GM12874 (cell line): ENCODE results near the gene SPAG4.

Experiments
- TF ChIP-seq, protein P1 (sequence below): IDR thresholded peaks from 2 replicates; pipeline ENCODE4 v1.5.1; 2011; ENCODE audit warnings: low read depth, mild to moderate bottlenecking, control low read depth, low read length, moderate library complexity; ENCODE audit not compliant: insufficient read depth

SPAG4 gene

DNA sequence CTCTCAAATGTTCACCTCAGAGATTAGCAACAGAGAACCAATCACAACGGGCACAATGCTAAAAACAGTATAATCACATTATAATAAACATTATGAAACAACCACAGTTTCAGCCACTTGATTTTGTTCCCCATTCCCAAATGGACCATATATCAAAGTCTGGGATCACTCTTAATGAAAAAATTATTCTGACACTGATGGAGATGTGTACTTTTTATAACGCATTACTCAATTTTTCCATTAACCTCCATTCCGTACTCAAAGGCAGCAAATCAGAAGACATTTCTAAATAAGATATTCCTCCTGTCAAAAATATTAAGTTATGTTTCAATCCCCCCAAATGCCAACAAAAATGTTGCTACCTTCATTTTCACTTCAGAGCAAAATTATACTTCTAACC, 46.3 kb downstream of the SPAG4 start:
- TF ChIP-seq, protein P1, sequence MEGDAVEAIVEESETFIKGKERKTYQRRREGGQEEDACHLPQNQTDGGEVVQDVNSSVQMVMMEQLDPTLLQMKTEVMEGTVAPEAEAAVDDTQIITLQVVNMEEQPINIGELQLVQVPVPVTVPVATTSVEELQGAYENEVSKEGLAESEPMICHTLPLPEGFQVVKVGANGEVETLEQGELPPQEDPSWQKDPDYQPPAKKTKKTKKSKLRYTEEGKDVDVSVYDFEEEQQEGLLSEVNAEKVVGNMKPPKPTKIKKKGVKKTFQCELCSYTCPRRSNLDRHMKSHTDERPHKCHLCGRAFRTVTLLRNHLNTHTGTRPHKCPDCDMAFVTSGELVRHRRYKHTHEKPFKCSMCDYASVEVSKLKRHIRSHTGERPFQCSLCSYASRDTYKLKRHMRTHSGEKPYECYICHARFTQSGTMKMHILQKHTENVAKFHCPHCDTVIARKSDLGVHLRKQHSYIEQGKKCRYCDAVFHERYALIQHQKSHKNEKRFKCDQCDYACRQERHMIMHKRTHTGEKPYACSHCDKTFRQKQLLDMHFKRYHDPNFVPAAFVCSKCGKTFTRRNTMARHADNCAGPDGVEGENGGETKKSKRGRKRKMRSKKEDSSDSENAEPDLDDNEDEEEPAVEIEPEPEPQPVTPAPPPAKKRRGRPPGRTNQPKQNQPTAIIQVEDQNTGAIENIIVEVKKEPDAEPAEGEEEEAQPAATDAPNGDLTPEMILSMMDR = no peak

DNA sequence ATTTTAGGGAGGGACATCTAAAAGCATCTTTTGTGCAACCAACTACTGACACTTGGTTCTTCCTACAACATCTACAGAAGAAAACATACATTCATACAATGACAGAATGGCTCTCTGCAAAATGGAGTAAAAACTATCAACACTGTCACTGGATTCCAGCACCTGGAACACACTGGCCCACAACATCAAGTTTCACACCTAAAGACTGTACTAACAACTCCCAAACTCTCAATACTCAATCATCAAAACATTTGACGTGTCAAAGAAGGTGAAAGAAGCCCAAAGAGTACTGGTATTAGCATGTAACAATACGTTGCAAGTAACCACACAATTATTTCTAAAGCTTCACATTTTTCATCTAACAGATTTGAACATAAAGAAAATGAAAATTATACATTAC, 46.9 kb downstream of the SPAG4 start:
- TF ChIP-seq, protein P1 = no peak

DNA sequence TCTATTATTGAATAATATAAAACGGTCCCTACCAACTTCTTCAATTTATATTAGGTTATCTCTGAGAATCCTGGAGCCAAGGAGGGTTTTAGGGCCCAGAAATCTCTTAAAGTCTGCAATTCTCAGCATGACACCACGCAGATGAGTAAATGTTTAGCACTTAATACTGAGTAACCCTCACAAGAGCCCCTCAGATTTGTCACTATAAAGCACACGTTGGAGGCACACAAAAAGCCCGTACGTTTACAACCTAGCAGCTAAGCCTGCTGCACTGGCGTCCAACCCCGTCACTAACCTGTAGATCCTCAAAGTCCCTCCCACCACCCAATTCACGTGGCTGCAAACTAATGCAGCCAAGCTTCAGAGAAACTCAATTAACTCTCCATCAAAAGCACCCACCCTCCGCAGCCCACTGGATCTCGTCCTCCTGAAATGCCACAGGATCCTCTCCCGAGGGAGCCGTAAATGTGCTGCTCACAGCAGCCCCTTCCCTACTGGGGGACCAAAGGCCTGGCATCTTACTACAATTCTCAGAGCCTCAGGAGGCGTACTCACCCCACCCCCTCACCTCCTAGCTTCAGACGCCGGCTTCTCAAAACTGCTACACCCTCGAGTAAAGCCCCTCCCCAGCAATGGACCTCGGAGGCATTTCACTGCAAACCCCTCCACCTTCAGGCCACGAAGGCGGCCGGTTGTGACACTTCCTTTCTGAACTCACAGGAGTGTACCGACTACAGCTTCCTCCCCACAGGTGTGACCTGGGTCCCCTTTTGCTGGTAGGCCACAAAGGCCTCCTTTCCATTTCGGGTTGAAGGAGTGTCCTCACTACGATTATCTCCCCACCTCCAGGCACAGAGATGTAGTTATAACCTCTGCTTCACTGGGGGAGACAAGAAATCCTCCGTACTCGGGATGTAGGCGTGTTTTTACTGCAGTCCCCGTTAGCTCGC, 48.2 kb downstream of the SPAG4 start:
- TF ChIP-seq, protein P1 = no peak

DNA sequence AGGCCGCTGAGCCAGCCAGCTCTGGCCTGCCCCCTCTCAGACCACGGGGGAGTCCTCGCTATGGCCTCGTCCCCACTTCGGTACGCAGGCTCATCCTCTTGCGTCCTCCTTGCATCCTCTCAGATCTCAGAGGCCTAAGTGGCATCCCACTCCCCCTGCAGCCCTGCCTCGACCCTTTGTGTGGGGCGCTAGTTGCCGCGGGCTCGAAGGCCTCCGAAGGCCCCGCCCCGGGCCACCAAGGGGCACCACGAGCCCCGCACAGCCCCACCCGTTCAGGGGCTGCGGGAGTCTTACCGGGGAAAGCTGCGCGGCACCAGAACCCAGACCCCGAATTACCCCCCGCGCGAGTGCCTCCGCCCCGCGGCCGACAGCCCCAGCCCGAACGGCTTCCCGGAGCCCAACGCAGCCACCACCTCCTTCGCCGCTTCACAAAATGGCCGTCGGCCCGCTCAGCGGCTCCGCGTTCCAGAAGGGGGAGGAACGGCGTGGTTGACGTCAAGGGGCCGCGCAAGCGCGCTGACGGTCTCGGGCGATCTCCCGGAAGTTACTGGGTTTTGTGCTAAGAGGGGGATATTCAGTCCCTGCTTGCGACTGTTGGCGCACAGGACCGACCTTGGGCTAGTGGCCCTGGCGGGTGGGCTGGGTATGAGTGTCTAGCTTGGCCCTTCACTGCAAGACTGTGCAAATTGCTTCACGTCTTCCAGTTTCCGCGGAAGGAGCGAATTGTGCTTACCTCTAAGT, 49.0 kb downstream of the SPAG4 start, which contains the start of the genes CPNE1 and RBM12:
Gene CPNE1 (minus strand): TSS at position 435 of the 741 bp plus-strand sequence. CDS start 31,977 bp downstream, outside the sequence.
Gene RBM12 (minus strand): TSS at position 435 of the 741 bp plus-strand sequence. CDS start 9,578 bp downstream, outside the sequence.
- TF ChIP-seq, protein P1 = no peak

DNA sequence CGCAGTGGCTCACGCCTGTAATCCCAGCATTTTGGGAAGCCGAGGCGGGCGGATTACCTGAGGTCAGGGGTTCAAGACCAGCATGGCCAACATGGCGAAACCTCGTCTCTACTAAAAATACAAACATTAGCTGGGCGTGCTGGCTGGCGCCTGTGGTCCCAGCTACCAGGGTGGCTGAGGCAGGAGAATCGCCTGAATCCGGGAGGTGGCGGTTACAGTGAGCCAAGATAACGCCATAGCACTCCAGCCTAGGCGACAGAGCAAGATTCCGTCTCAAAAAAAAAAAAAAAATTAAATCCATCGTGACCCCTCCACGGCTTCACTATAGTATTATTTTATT, 50.3 kb downstream of the SPAG4 start:
- TF ChIP-seq, protein P1 = no peak

DNA sequence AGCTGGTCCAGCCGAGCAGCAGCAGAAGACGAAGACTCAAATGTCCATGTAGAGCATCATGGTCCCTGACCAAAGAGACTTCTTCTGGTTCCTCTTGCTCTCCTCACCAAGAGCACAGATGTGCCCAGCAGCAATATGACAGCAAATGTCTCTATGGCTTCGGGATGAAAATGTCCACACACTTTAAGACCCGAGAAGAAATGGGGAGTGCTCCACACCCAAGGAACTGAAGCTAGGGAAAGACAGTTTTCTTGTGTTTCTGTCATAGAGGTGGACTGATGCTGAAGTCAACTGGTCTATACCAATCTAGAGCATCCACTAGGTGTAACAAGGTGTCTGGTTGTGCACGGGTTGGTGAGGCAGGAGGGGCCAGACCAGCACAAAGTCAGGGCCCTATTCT, 53.6 kb downstream of the SPAG4 start:
- TF ChIP-seq, protein P1 = no peak

DNA sequence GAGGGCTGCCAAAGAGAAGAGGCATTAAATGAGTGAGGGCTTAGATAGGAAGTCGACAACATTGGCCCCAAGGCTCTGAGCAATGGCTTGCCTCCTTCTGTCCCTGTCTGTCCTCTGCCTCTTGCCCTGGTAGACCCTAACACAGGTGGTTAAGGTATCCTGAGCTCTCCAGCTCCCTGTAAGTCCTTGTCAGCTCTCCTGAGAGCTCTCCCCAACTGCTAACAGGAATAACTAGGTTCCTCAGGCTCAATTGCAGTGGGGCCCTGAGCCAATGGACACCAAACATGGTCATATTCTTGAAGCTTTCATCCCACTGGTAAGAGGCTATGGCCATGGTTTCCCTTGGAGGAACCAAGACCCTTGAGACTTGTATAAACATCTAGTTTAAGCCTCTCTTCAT, 54.1 kb downstream of the SPAG4 start:
- TF ChIP-seq, protein P1 = no peak
